Lung (tissue), 16 donors: ENCODE results near the gene PDLIM4. TPM values are rescaled to one million over a fixed set of nuclear protein-coding genes. Genes with fewer than 3 reads are reported as not detected.

ENCODE experiments used
- ATAC-seq: fragments of 200-7000 bp; cut with Tn5 transposase; one replicate; pipeline ENCODE4 v1.9.1; 2020; ENCODE audit warnings: moderate number of reproducible peaks; ENCODE audit not compliant: insufficient read depth, low FRiP score
- DNase-seq, 3 donors: peaks; one replicate each; pipeline ENCODE4 v3.0.0-alpha.2; 2013 to 2017
- H3K27ac ChIP-seq, 2 donors: one replicate each; pipeline ENCODE4 v1.5.1; 2013; ENCODE audit warnings: mild to moderate bottlenecking in 2 of 2, moderate library complexity in 2 of 2, control low read depth in 1 of 2, inconsistent platforms in 1 of 2, low read depth in 1 of 2, low read length in 1 of 2
- H3K27me3 ChIP-seq, 3 donors: one replicate each; pipeline ENCODE4 v1.5.1; 2013; ENCODE audit warnings: low read length in 2 of 3; ENCODE audit not compliant: control insufficient read depth in 3 of 3, insufficient read depth in 3 of 3
- H3K36me3 ChIP-seq, 4 donors: one replicate each; pipeline ENCODE4 v1.5.1; 2013; ENCODE audit warnings: low read length in 4 of 4, mild to moderate bottlenecking in 1 of 4, moderate library complexity in 1 of 4; ENCODE audit not compliant: control insufficient read depth in 4 of 4, insufficient read depth in 4 of 4
- H3K4me1 ChIP-seq, 5 donors: one replicate each; pipeline ENCODE4 v1.5.1; 2013; ENCODE audit warnings: low read length in 5 of 5, mild to moderate bottlenecking in 2 of 5, moderate library complexity in 1 of 5; ENCODE audit not compliant: control insufficient read depth in 5 of 5, insufficient read depth in 5 of 5
- H3K4me3 ChIP-seq: one replicate; pipeline ENCODE4 v1.5.1; 2013; ENCODE audit warnings: mild to moderate bottlenecking, control low read depth, moderate library complexity
- H3K9ac ChIP-seq, 2 donors: one replicate each; pipeline ENCODE4 v1.5.1; 2013; ENCODE audit warnings: low read length in 2 of 2, control low read depth in 1 of 2; ENCODE audit not compliant: insufficient read depth in 1 of 2
- H3K9me3 ChIP-seq, 4 donors: one replicate each; pipeline ENCODE4 v1.5.1; 2013; ENCODE audit warnings: low read length in 3 of 4, mild to moderate bottlenecking in 1 of 4, moderate library complexity in 1 of 4; ENCODE audit not compliant: control insufficient read depth in 4 of 4, insufficient read depth in 3 of 4
- CTCF ChIP-seq: IDR thresholded peaks from 2 replicates; pipeline ENCODE4 v1.5.1; 2012; ENCODE audit warnings: mild to moderate bottlenecking; ENCODE audit errors: control extremely low read depth, extremely low read depth
- WGBS, 2 donors: extraction: QIAGEN DNeasy Blood & Tissue Kit; methylation state at CpG; one replicate each; pipeline ENCODE4 v1.1.7; 2013; 5-methylcytosine and 5-hydroxymethylcytosine counted together
- long read RNA-seq, 5 donors: transcript quantifications; one replicate each; lab custom pipeline, GENCODE V29; 2026
- polyA plus RNA-seq, 2 donors: library from polyadenylated mRNA; stranded (reverse); fragments of 200-250 nt; gene quantifications; one replicate each; pipeline ENCODE4 v1.2.1, GENCODE V29; 2013
- total RNA-seq, 2 donors: library from RNA; depleted of rRNA in 1 of 2; stranded (reverse); fragments of >200 nt in 1 of 2; gene quantifications; one replicate each; pipeline ENCODE4 v1.2.1, GENCODE V29; 2014 to 2021
- donor health status: control.
- donor health status: control.
- donor health status: Bipolar disorder and iron deficiency.
- donor health status: healthy.
- donor health status: DM: yes; HTN: yes; CAD: no.

PDLIM4 gene
- total RNA-seq (10 to 100 TPM in 1 of 2 donors, 1 to 10 TPM in 1; 7.3 to 13.8 TPM), polyA plus RNA-seq (10 to 100 TPM in 1 of 2 donors, 1 to 10 TPM in 1; 8.3 to 10.9 TPM)
- long read RNA-seq, donor 1, partial matches to known transcripts = 0 of 3 reads
- long read RNA-seq, donor 1, other reads (novel, unspliced or antisense) = 0 of 3 reads
- long read RNA-seq, donor 2, transcript PDLIM4-201 (7 exons, 2,282 nt) = major isoform, 5 of 5 reads
- long read RNA-seq, donor 2, partial matches to known transcripts = 0 of 5 reads
- long read RNA-seq, donor 2, other reads (novel, unspliced or antisense) = 0 of 5 reads
- long read RNA-seq, donor 3, partial matches to known transcripts = 0 of 3 reads
- long read RNA-seq, donor 3, other reads (novel, unspliced or antisense) = 0 of 3 reads
- long read RNA-seq, donor 4, partial matches to known transcripts = 0 of 3 reads
- long read RNA-seq, donor 4, other reads (novel, unspliced or antisense) = 0 of 3 reads
- long read RNA-seq, donor 5, transcript PDLIM4-201 (7 exons, 2,282 nt) = major isoform, 10 of 12 reads
- long read RNA-seq, donor 5, partial matches to known transcripts = 0 of 12 reads
- long read RNA-seq, donor 5, other reads (novel, unspliced or antisense) = 0 of 12 reads

- peaks cover 0 to 2% (median 0%) of the 10 kb centered on the region in 3 donors for H3K27me3 ChIP-seq
- no peaks in the 10 kb centered on the region for H3K36me3 ChIP-seq
- H3K27ac ChIP-seq = peak within 1 kb of the TSS in 1 of 2 donors; percentile 51
- no peak within 1 kb of the TSS for H3K9ac ChIP-seq
- DNase-seq = peak; percentile 71 to 78 (median 78)
- peak; percentile 9 for ATAC-seq
- no peaks in the 10 kb centered on the region for H3K9me3 ChIP-seq
- H3K4me3 ChIP-seq = no peak within 1 kb of the TSS
- TF ChIP-seq CTCF = no peak
- 22 to 34% methylated on average over 51 to 88 of the region's 88 CpGs for WGBS, 2 donors
- peaks cover 0 to 30% (median 9%) of the 10 kb centered on the region in 5 donors for H3K4me1 ChIP-seq
These were observed at the start of gene PDLIM4 for GRCh38 chr5:132257131-132258101. TSS of gene PDLIM4 (plus strand) at chr5:132257696. CDS start at chr5:132257735, 39 bp downstream.

GRCh38 chr5:132207778-132208177, 49.7 kb upstream of the PDLIM4 start:
- ATAC-seq (no peak), DNase-seq (no peak)
- Histone ChIP-seq H3K4me1 (peaks cover 8 to 37% (median 20%) of the 10 kb centered on the region in 5 donors), H3K9me3 (no peaks in the 10 kb centered on the region), H3K27ac (no peak overlapping the region), H3K36me3 (peaks cover 15 to 24% (median 19%) of the 10 kb centered on the region in 4 donors), H3K4me3 (no peak overlapping the region), H3K9ac (no peak overlapping the region), H3K27me3 (no peaks in the 10 kb centered on the region)
- 93 to 97% methylated on average over 5 of the region's 5 CpGs for WGBS, 2 donors
- no peak for TF ChIP-seq CTCF

GRCh38 chr5:132209131-132209530, 48.4 kb upstream of the PDLIM4 start:
- 41 to 71% methylated on average over 9 of the region's 9 CpGs for WGBS, 2 donors
- Histone ChIP-seq H3K4me3 (no peak overlapping the region), H3K36me3 (peaks cover 6 to 29% (median 15%) of the 10 kb centered on the region in 4 donors), H3K9ac (no peak overlapping the region), H3K27me3 (no peaks in the 10 kb centered on the region), H3K27ac (no peak overlapping the region), H3K4me1 (peaks cover 8 to 35% (median 20%) of the 10 kb centered on the region in 5 donors), H3K9me3 (no peaks in the 10 kb centered on the region)
- DNase-seq (no peak), ATAC-seq (no peak)
- TF ChIP-seq CTCF = no peak
